HTR-8/SVneo (cell line): Measurements from ENCODE around the gene NPDC1.
"Not testable (repeated sequence)": the region's sequence is repeated elsewhere in the genome, so short reads cannot be mapped to it uniquely, and the experiment has no call there.

ENCODE experiments used
- DNase-seq: peaks from one replicate; pipeline ENCODE4 v3.0.0; 2011; ENCODE audit warnings: low spot score, mixed read lengths; ENCODE audit not compliant: insufficient read length
- FAIRE-seq: peaks from 2 replicates; lab custom pipeline; 2011; peaks lifted over from hg19 to GRCh38; lab: Jason Lieb, UNC

Gene NPDC1

GRCh38 chr9:137042751-137043727, 2.9 kb downstream of the NPDC1 start:
- DNase-seq (no peak), FAIRE-seq (no peak)

GRCh38 chr9:137041124-137041523, 4.9 kb downstream of the NPDC1 start:
- DNase-seq (no peak), FAIRE-seq (no peak)

DNA sequence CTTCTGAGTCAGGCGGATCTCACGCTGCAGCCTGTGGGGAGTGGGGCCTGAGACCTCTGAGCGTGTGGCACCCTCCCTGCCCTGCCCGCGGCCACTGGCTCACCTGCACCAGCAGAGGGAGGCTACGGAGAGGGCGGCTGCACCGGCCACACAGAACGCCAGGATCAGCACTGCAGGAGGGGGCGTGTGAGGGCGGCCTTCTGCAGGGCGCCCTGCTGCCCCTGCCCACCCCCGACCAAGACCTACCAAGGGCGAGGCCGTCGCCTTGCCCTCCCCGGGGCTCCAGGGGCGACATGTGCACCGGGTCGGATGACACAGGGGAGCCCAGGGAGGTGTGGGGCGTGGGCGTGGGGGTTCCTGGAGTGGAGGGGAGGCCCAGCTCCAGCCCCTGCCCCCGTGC, 5.4 kb downstream of the NPDC1 start:
- no peak for FAIRE-seq
- no peak for DNase-seq

DNA sequence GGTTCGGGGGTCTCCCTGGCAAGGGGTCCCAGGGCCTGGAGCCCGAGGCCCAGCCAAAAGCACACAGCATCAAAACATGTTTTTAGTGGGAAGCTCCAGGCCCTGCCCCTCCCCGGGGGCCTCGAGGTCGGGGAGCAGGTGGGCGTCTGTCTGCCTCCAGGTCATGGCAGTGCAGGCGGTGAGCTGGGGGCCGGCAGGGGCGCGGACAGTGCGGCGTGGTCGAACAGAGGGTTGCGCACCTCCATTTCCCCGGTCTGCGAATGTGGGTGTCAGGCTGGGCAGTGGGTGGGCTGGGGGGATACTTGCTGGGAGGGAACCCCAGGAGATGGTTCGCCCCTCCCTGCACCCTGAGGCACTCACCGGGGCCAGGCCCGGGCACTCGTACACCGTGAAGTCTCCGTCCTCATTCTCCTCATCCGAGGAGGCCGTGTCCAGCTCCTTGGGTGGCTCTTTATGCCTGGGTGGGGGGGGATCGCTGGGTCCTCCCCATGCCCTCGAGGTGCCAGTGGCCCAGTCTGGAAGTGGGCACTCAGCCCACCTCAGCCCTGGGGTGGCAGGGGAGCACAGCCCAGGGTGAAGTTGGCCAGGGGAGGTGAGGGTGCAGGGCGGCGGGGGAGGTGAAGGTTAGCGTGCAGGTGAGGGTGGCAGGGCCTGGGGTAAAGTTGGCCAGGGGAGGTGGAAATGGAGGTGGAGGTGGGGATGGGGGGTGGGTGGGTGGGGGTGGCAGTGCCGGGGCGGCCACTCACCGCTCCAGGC, 6.2 kb downstream of the NPDC1 start:
- DNase-seq (no peak), FAIRE-seq (no peak)

- no peak for FAIRE-seq
- no peak for DNase-seq
These were observed 7.1 kb downstream of the NPDC1 start for GRCh38 chr9:137038916-137039315.

DNA sequence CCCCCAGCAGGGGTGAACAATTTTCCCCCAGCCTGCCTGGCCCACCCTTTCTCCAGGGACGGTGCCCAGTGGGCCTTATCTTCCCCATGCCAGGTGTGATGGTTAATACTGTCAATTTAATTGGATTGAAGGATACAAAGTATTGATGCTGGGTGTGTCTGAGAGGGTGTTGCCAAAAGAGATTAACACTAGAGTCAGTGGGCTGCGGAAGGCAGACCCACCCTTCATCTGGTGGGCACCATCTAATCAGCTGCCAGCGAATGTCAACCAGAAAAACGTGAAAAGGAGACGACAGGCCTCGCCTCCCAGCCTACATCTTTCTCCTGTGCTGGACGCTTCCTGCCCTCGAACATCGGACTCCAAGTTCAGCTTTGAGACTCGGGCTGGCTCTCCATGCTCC, 8.5 kb downstream of the NPDC1 start:
- no peak for FAIRE-seq
- no peak for DNase-seq

- FAIRE-seq = no peak
These were observed 8.9 kb downstream of the NPDC1 start for GRCh38 chr9:137037035-137037434.

DNA sequence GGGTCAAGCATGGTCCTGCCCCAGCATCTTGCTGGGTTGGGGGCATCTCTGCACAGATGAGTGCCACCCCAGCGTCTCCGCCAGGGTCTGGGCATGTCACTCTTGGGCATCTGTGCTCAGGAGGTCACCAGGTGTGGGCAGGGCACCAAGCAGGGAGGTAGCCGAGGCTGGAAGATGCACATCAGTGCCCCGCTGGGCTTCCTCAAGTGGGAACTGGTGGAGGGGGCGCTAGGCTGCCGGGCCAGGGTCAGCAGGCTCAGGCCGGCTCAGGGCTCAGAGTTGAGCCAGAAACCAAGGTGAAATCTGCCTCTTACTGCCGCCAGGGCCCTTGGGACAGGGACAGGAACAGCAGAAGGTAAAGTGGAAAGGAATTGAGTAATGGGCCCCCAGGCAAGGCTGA, 10.0 kb downstream of the NPDC1 start:
- no peak for DNase-seq
- no peak for FAIRE-seq

More at GRCh38 chr9:137037035-137037434, 8.9 kb downstream of the NPDC1 start:
- no peak for DNase-seq

DNA sequence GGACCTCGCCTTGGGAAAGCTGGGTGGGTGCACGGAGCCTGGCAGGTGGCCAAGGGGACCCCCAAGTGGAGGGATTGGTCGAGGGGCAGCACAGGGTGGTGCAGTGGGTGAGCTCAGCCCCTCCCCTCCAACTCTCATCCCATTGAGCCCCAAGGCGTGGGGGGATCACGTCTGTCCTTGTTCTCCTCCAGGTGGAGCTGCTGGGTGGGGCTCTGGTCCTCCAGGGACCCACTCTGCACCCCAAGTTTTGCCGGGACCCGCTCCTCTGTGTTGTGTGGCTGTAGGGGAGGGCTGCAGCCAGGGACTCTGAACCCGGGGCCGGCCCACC, 10.5 kb downstream of the NPDC1 start:
- FAIRE-seq = no peak

GRCh38 chr9:137034709-137035506, 11.1 kb downstream of the NPDC1 start:
- DNase-seq (peak; percentile 86), FAIRE-seq (peak; percentile 79)

More for the DNA sequence above, 10.5 kb downstream of the NPDC1 start:
- DNase-seq = no peak

GRCh38 chr9:137034039-137034708, 11.8 kb downstream of the NPDC1 start:
- FAIRE-seq = no peak
- DNase-seq = no peak

DNA sequence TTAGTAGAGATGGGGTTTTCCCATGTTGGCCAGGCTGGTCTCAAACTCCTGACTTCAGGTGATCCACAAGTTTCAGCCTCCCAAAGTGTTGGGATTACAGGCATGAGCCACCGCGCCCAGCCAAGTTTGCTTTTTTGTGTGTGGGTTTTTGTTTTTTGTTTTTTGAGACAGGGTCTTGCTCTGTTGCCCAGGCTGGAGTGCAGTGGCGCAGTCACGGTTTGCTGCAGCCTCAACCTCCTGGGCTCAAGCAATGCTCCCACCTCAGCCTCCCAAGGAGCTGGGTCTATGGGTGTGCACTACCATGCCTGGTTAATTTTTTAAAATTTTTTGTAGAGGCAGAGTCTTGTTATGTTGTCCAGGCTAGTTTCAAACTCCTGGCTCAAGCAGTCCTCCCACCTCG, 12.5 kb downstream of the NPDC1 start:
- DNase-seq, FAIRE-seq: not testable (repeated sequence)

- DNase-seq (no peak), FAIRE-seq (no peak)
These were observed 13.1 kb downstream of the NPDC1 start for GRCh38 chr9:137032858-137033257.

DNA sequence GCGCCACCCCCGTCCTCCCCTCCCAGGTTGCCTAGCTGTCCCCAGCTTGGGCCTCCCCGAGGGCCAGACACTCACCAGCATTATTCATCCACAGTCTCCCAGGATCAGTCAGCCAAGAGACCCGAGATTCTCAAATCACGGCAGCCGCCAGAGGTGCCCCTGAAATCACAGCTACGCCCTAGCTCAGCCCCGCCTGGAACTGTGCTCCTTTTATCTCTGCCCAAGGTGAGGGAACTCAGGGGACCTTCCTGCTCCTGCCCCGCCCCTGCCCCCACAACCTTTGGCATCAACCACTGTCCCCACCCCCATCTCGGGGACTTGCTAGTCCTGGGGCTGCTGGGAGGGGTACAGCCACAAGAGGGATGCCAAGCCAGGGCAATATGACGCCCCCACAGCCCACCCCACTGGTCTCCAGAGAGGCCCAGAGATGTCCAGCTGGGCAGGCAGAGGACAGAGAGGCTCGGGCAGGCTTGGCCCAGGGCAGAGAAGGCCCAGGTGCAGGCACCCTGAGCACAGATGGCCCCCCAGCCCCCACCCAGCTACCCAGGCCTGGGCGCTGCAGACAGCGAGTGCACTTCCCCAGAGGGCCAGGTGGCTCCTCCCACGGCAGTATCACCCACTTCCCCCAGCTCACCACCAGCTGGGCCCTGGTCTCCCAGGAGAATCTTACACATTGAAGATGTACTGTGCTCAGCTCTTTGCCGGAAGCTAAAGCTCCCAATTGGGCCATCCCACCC, 13.9 kb downstream of the NPDC1 start, which contains the start of gene FUT7:
FUT7 (minus strand) TSS at position 185 of the 737 bp plus-strand sequence; CDS start at position 88, 97 bp downstream.
- FAIRE-seq (no peak), DNase-seq (no peak)

DNA sequence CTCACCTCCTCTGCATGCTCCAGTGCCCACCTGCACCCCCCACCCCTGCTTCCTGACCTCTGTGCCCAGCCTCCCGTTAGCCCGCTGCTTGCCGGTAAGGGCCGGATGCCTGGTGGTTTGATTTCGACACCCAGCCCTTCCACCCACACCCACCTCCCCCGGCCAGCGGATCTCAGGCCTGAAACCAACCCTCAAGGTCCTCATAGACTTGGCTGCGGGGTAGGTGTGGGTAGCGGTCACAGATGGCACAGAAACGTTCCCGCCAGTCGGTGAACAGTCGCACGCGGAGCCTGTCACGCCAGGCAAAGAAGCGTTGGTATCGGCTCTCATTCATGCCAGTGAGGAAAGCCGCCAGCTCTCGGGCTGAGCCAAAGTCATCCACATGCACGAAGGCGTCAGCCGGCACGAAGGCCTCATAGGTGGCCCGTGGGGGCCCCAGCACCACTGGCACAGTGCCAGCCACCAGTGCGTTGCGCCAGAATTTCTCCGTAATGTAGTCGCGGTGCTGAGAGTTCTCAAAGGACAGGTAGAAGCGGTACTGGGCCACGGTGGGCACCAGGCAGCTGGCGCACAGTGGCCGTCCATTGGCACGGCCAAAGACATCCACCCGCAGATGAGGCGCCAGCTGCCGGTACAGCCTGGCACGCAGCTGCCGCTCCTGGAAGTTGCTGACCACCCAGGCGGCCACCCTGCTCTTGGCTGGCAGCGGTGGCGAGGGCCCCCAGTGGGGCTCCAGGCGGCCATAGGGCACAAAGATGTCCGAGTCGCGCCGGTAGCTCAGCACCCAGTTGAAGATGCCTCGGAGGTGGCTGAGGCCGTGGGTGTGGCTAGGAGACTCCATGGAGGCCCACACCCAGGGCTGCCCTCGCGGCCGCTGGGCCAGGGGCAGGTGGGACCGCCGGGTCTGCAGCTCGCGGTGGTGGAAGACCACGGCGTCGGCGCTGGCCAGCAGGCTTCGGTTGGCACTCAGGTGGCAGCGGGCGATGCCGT, 15.1 kb downstream of the NPDC1 start:
- no peak for FAIRE-seq
- DNase-seq = no peak

- no peak for FAIRE-seq
- DNase-seq = no peak
These were observed 16.0 kb downstream of the NPDC1 start for GRCh38 chr9:137030006-137030405.

- FAIRE-seq (peak; percentile 59), DNase-seq (peak; percentile 74)
These were observed 16.7 kb downstream of the NPDC1 start for GRCh38 chr9:137029058-137029936.
